ENCODE measurements around the gene PKN2. TPM values are rescaled to one million over a fixed set of nuclear protein-coding genes. Genes with fewer than 3 reads are reported as not detected.

Gene PKN2
- 10 to 100 TPM; 19.8 to 22.1 TPM for total RNA-seq

- H3K4me1 ChIP-seq = peaks cover 27% of the 10 kb centered on the region
- no peaks in the 10 kb centered on the region for H3K27me3 ChIP-seq
- no peaks in the 10 kb centered on the region for H3K36me3 ChIP-seq (replicated peaks in 1 of 2; ENCODE audit: insufficient read depth in 1 of 2, low read depth in 2 of 2)
- H3K4me3 ChIP-seq = peak within 1 kb of the TSS; percentile 89 to 94
- TF ChIP-seq POLR2A (IDR thresholded peaks at IDR 0.05) = peak; percentile 90 to 96 (median 95)
- peak in 6 of 7 experiments; percentile 13 to 58 (median 36) for TF ChIP-seq CTCF (IDR thresholded peaks at IDR 0.05)
- WGBS, 2 donors = 0% methylated on average over 50 to 65 of the region's 66 CpGs
- peak; percentile 95 for ATAC-seq
- peak within 1 kb of the TSS; percentile 75 to 96 (median 92) for H3K27ac ChIP-seq
- DNase-seq = peak; percentile 97 to 98 (median 98)
- no peaks in the 10 kb centered on the region for H3K9me3 ChIP-seq
- intact Hi-C loops (cut with DNase I) = no loop called here
These were observed at the start of gene PKN2 for GRCh38 chr1:88683541-88684481. Gene PKN2 (plus strand): TSS chr1:88684273. CDS start chr1:88684581, 308 bp downstream.

- ATAC-seq (no peak), DNase-seq (no peak)
- no peak overlapping the region for H3K27ac ChIP-seq
- TF ChIP-seq POLR2A (IDR thresholded peaks at IDR 0.05) = no peak
- TF ChIP-seq CTCF (IDR thresholded peaks at IDR 0.05) = no peak
- H3K4me1 ChIP-seq = no peaks in the 10 kb centered on the region
- intact Hi-C loops (cut with DNase I) = no loop called here
- H3K36me3 ChIP-seq (replicated peaks in 1 of 2; ENCODE audit: insufficient read depth in 1 of 2, low read depth in 2 of 2) = no peaks in the 10 kb centered on the region
- no peaks in the 10 kb centered on the region for H3K27me3 ChIP-seq
- no peak overlapping the region for H3K4me3 ChIP-seq
- H3K9me3 ChIP-seq = no peaks in the 10 kb centered on the region
- WGBS, 2 donors = 77 to 82% methylated on average over 1 of the region's 1 CpG
These were observed 49.5 kb upstream of the PKN2 start for GRCh38 chr1:88634538-88634937.

- 58 to 75% methylated on average over 1 of the region's 1 CpG for WGBS, 2 donors
- no peak overlapping the region for H3K27ac ChIP-seq
- ATAC-seq = no peak
- no peaks in the 10 kb centered on the region for H3K27me3 ChIP-seq
- no peak for TF ChIP-seq CTCF (IDR thresholded peaks at IDR 0.05)
- TF ChIP-seq POLR2A (IDR thresholded peaks at IDR 0.05) = no peak
- H3K4me1 ChIP-seq = no peaks in the 10 kb centered on the region
- H3K4me3 ChIP-seq = no peak overlapping the region
- intact Hi-C loops (cut with DNase I) = no loop called here
- no peaks in the 10 kb centered on the region for H3K36me3 ChIP-seq (replicated peaks in 1 of 2; ENCODE audit: insufficient read depth in 1 of 2, low read depth in 2 of 2)
- H3K9me3 ChIP-seq = no peaks in the 10 kb centered on the region
- DNase-seq = no peak
These were observed 44.0 kb upstream of the PKN2 start for GRCh38 chr1:88640060-88640459.

- H3K4me1 ChIP-seq = no peaks in the 10 kb centered on the region
- H3K27ac ChIP-seq = no peak overlapping the region
- no peak for ATAC-seq
- H3K27me3 ChIP-seq = no peaks in the 10 kb centered on the region
- H3K4me3 ChIP-seq = no peak overlapping the region
- no peak for DNase-seq
- TF ChIP-seq POLR2A (IDR thresholded peaks at IDR 0.05) = no peak
- TF ChIP-seq CTCF (IDR thresholded peaks at IDR 0.05) = no peak
- no peaks in the 10 kb centered on the region for H3K9me3 ChIP-seq
- intact Hi-C loops (cut with DNase I) = no loop called here
- H3K36me3 ChIP-seq (replicated peaks in 1 of 2; ENCODE audit: insufficient read depth in 1 of 2, low read depth in 2 of 2) = no peaks in the 10 kb centered on the region
These were observed 38.2 kb upstream of the PKN2 start for GRCh38 chr1:88645886-88646285.

Data from body of pancreas (tissue), 4 donors.